ENCODE data around the gene FSTL5. TPM values are rescaled to one million over a fixed set of nuclear protein-coding genes. Genes with fewer than 3 reads are reported as not detected.

The FSTL5 gene
- total and polyA plus RNA-seq, 2 of the 13 experiments (the other 11 are each of a cell fraction or from before 2014, with no cell fraction given): 0.03 to 0.07 TPM

GRCh38 chr4:161728929-161729328, 434.9 kb downstream of the FSTL5 start:
- Histone ChIP-seq H4K20me1 (ENCODE audit: insufficient read depth, low read length) (no peaks in the 10 kb centered on the region), H2AFZ (ENCODE audit: low read length) (no peak overlapping the region), H3K27ac (ENCODE audit: extremely low read length, insufficient read depth, low read length) (no peak overlapping the region), H3K4me2 (ENCODE audit: low read depth, low read length) (no peak overlapping the region), H3K4me3 (replicated peaks in 1 of 3; ENCODE audit: insufficient read depth in 1 of 3, low read depth in 2 of 3, low read length in 3 of 3) (no peak overlapping the region), H3K36me3 (replicated peaks in 1 of 2; ENCODE audit: control insufficient read depth in 1 of 2, insufficient read depth in 2 of 2, low read length in 2 of 2) (no peaks in the 10 kb centered on the region), H3K79me2 (ENCODE audit: insufficient read depth, low read length) (no peaks in the 10 kb centered on the region), H3K4me1 (ENCODE audit: insufficient read depth, low read length) (no peaks in the 10 kb centered on the region), H3K27me3 (ENCODE audit: control insufficient read depth in 1 of 2, insufficient read depth in 2 of 2, low read length in 2 of 2) (no peaks in the 10 kb centered on the region), H3K9ac (ENCODE audit: insufficient read depth, low read depth, low read length) (no peak overlapping the region), H3K9me3 (ENCODE audit: low read length) (no peaks in the 10 kb centered on the region)
- POLR2A ChIA-PET: no interaction called here
- BruUV-seq (replicated peaks): no TSS peak
- ATAC-seq: no peak
- CTCF ChIA-PET (ENCODE audit: low intra/inter-chr PET ratio, low total read pairs): no interaction called here
- in situ Hi-C loops (cut with HindIII; ENCODE audit: extremely low pct_ligation_motif_present, low pct_unique_long_range_greater_than_20kb): no loop called here
- intact Hi-C loops (cut with micrococcal nuclease; ENCODE audit: unreplicated experiment): no loop called here
- 18% methylated on average over 2 of the region's 2 CpGs for WGBS (ENCODE audit: low lambda C conversion rate)
- no peak for DNase-seq (ENCODE audit: low spot score)
- FAIRE-seq: no peak
- TF ChIP-seq MIXL1 (CRISPR knock-in tag; IDR thresholded peaks at IDR 0.05): no peak
- no peak for TF ChIP-seq TEAD2 (CRISPR knock-in tag; IDR thresholded peaks at IDR 0.05)
- TF ChIP-seq ZHX1 (CRISPR knock-in tag; IDR thresholded peaks at IDR 0.05; ENCODE audit: low read depth): no peak
- no peak for TF ChIP-seq EED (CRISPR knock-in tag; IDR thresholded peaks at IDR 0.05)
- TF ChIP-seq ZSCAN5A (CRISPR knock-in tag; IDR thresholded peaks at IDR 0.05; ENCODE audit: borderline replicate concordance): no peak
- no peak for TF ChIP-seq ZNF570 (CRISPR knock-in tag; IDR thresholded peaks at IDR 0.05; ENCODE audit: borderline replicate concordance)
- no peak for TF ChIP-seq NAIF1 (CRISPR knock-in tag; IDR thresholded peaks at IDR 0.05; ENCODE audit: borderline replicate concordance)
- no peak for TF ChIP-seq ZNF678 (CRISPR knock-in tag; IDR thresholded peaks at IDR 0.05)
- no peak for TF ChIP-seq SIN3A (IDR thresholded peaks at IDR 0.05; ENCODE audit: borderline replicate concordance, low read depth, low read length)
- no peak for TF ChIP-seq ZSCAN21 (CRISPR knock-in tag; IDR thresholded peaks at IDR 0.05; ENCODE audit: borderline replicate concordance)
- TF ChIP-seq KLF11 (CRISPR knock-in tag; IDR thresholded peaks at IDR 0.05): no peak
- no peak for TF ChIP-seq FOXM1 (CRISPR knock-in tag; IDR thresholded peaks at IDR 0.05)
- no peak for TF ChIP-seq SNAPC4 (CRISPR knock-in tag; IDR thresholded peaks at IDR 0.05)
